ENCODE measurements around the gene PADI2.

Gene PADI2

GRCh38 chr1:17118268-17118667 is 983 bp downstream of the PADI2 start:
- no peak for FAIRE-seq

GRCh38 chr1:17117451-17118265 is 1.6 kb downstream of the PADI2 start:
- FAIRE-seq (no peak), DNase-seq (ENCODE audit: extremely low spot score, insufficient read length, low read depth) (no peak)

More at GRCh38 chr1:17118268-17118667, 983 bp downstream of the PADI2 start:
- no peak for DNase-seq (ENCODE audit: extremely low spot score, insufficient read length, low read depth)

GRCh38 chr1:17116643-17117042 is 2.6 kb downstream of the PADI2 start:
- FAIRE-seq (no peak), DNase-seq (ENCODE audit: extremely low spot score, insufficient read length, low read depth) (no peak)

GRCh38 chr1:17113963-17114362 is 5.3 kb downstream of the PADI2 start:
- no peak for DNase-seq (ENCODE audit: extremely low spot score, insufficient read length, low read depth)

GRCh38 chr1:17112496-17113236 is 6.6 kb downstream of the PADI2 start:
- no peak for FAIRE-seq
- no peak for DNase-seq (ENCODE audit: extremely low spot score, insufficient read length, low read depth)

More at GRCh38 chr1:17113963-17114362, 5.3 kb downstream of the PADI2 start:
- no peak for FAIRE-seq

- no peak for DNase-seq (ENCODE audit: extremely low spot score, insufficient read length, low read depth)
- FAIRE-seq, result no peak
Measured at GRCh38 chr1:17112076-17112475, 7.2 kb downstream of the PADI2 start.

- DNase-seq (ENCODE audit: extremely low spot score, insufficient read length, low read depth) (no peak), FAIRE-seq (no peak)
Measured at GRCh38 chr1:17110555-17110926, 8.7 kb downstream of the PADI2 start.

GRCh38 chr1:17109892-17110554 is 9.2 kb downstream of the PADI2 start:
- FAIRE-seq (no peak), DNase-seq (ENCODE audit: extremely low spot score, insufficient read length, low read depth) (no peak)

- FAIRE-seq, result no peak
- DNase-seq (ENCODE audit: extremely low spot score, insufficient read length, low read depth), result no peak
Measured at GRCh38 chr1:17108786-17109185, 10.5 kb downstream of the PADI2 start.

- DNase-seq (ENCODE audit: extremely low spot score, insufficient read length, low read depth) (no peak), FAIRE-seq (no peak)
Measured at GRCh38 chr1:17108360-17108759, 10.9 kb downstream of the PADI2 start.

- FAIRE-seq (no peak), DNase-seq (ENCODE audit: extremely low spot score, insufficient read length, low read depth) (no peak)
Measured at GRCh38 chr1:17104782-17105181, 14.5 kb downstream of the PADI2 start.

GRCh38 chr1:17102232-17102631 is 17.0 kb downstream of the PADI2 start:
- no peak for DNase-seq (ENCODE audit: extremely low spot score, insufficient read length, low read depth)
- no peak for FAIRE-seq

- no peak for FAIRE-seq
- no peak for DNase-seq (ENCODE audit: extremely low spot score, insufficient read length, low read depth)
Measured at GRCh38 chr1:17101261-17101660, 18.0 kb downstream of the PADI2 start.

GRCh38 chr1:17099616-17100340 is 19.5 kb downstream of the PADI2 start:
- DNase-seq (ENCODE audit: extremely low spot score, insufficient read length, low read depth) (no peak), FAIRE-seq (peak; percentile 59)

- FAIRE-seq (no peak), DNase-seq (ENCODE audit: extremely low spot score, insufficient read length, low read depth) (no peak)
Measured at GRCh38 chr1:17098446-17099317, 20.6 kb downstream of the PADI2 start.

GRCh38 chr1:17097787-17098186 is 21.5 kb downstream of the PADI2 start:
- no peak for DNase-seq (ENCODE audit: extremely low spot score, insufficient read length, low read depth)
- FAIRE-seq, result no peak

GRCh38 chr1:17097147-17097546 is 22.1 kb downstream of the PADI2 start:
- DNase-seq (ENCODE audit: extremely low spot score, insufficient read length, low read depth), result no peak
- FAIRE-seq, result no peak

GRCh38 chr1:17096584-17096983 is 22.7 kb downstream of the PADI2 start:
- DNase-seq (ENCODE audit: extremely low spot score, insufficient read length, low read depth) (no peak), FAIRE-seq (no peak)

GRCh38 chr1:17095141-17095540 is 24.1 kb downstream of the PADI2 start:
- FAIRE-seq (no peak), DNase-seq (ENCODE audit: extremely low spot score, insufficient read length, low read depth) (no peak)
